ENCODE results near the gene CPED1. TPM values are rescaled to one million over a fixed set of nuclear protein-coding genes. Genes with fewer than 3 reads are reported as not detected.

The CPED1 gene
- total RNA-seq, 1 donor from 2014 or later, result 0.26 TPM

DNA sequence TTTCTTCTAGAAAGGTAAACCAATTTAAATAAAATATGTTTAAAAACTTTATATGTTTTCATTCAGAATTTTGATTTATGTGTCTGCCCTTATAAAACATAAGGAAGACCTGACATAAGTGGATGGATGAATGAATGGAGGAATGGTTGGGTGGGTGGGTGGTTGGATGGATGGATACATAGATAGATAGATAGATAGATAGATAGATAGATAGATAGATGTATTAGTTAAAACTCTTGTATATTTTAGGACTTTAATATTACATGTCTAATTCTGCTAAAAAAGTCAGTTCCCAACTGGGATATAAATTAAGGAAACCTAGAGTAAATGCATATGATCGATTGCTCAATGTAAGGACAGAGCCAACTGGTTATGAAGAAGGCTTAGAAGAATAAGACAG lies 184.0 kb downstream of the CPED1 start:
- no peak for FAIRE-seq

DNA sequence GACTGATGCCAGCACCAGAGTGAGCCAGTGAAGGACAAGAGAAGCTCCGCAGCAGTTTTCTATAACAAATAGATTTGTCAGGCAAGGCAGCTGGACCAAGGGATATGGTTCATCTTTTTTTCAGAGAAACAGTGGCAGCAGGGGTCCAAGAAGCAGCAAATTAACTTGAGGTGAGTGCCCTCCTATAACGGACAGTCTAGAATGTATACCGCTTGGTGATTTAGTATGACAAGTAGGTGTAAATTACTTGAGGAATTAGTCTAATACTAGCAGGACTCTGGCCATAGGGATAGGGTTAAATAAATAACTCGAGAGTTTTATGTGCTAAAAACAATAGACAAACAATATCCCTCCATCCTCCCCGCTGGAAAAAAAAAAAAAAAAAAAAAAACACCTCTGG lies 187.3 kb downstream of the CPED1 start:
- TF ChIP-seq, protein P1, sequence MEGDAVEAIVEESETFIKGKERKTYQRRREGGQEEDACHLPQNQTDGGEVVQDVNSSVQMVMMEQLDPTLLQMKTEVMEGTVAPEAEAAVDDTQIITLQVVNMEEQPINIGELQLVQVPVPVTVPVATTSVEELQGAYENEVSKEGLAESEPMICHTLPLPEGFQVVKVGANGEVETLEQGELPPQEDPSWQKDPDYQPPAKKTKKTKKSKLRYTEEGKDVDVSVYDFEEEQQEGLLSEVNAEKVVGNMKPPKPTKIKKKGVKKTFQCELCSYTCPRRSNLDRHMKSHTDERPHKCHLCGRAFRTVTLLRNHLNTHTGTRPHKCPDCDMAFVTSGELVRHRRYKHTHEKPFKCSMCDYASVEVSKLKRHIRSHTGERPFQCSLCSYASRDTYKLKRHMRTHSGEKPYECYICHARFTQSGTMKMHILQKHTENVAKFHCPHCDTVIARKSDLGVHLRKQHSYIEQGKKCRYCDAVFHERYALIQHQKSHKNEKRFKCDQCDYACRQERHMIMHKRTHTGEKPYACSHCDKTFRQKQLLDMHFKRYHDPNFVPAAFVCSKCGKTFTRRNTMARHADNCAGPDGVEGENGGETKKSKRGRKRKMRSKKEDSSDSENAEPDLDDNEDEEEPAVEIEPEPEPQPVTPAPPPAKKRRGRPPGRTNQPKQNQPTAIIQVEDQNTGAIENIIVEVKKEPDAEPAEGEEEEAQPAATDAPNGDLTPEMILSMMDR (IDR thresholded peaks at IDR 0.05; ENCODE audit: insufficient read depth, low read length, severe bottlenecking), result no peak
- Histone ChIP-seq H3K36me3 (ENCODE audit: control insufficient read depth, insufficient read depth, low read length) (no peaks in the 10 kb centered on the region), H3K27me3 (ENCODE audit: control insufficient read depth, insufficient read depth, low read length) (no peaks in the 10 kb centered on the region), H3K4me3 (ENCODE audit: low read depth, low read length) (no peak overlapping the region)
- no peak for FAIRE-seq
- DNase-seq (ENCODE audit: low read depth), result no peak

More for the DNA sequence above, 184.0 kb downstream of the CPED1 start:
- DNase-seq (ENCODE audit: low read depth), result no peak
- H3K36me3 ChIP-seq (ENCODE audit: control insufficient read depth, insufficient read depth, low read length), result no peaks in the 10 kb centered on the region
- TF ChIP-seq, protein P1 (IDR thresholded peaks at IDR 0.05; ENCODE audit: insufficient read depth, low read length, severe bottlenecking), result no peak
- no peak overlapping the region for H3K4me3 ChIP-seq (ENCODE audit: low read depth, low read length)
- no peaks in the 10 kb centered on the region for H3K27me3 ChIP-seq (ENCODE audit: control insufficient read depth, insufficient read depth, low read length)

DNA sequence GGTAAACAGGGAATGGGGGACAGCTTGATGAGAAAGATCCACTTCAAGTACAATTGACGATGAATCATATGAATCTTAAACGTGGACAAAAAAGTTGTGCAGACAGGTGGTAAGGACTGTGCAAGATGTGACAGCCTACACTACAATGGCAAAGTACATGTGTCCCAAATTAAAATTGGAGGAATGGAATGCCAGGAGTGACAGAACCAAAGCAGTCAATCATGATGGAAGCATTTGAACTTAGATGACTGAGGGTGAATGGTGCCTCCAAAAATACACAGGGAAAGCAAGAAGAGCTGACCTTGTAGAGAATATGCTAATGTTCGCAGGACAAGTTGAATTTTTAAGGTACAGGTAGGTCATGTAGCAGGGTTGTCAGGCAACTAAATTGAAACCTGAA lies 189.9 kb downstream of the CPED1 start:
- TF ChIP-seq, protein P1 (IDR thresholded peaks at IDR 0.05; ENCODE audit: insufficient read depth, low read length, severe bottlenecking), result no peak
- Histone ChIP-seq H3K4me3 (ENCODE audit: low read depth, low read length) (no peak overlapping the region), H3K36me3 (ENCODE audit: control insufficient read depth, insufficient read depth, low read length) (no peaks in the 10 kb centered on the region), H3K27me3 (ENCODE audit: control insufficient read depth, insufficient read depth, low read length) (no peaks in the 10 kb centered on the region)
- no peak for FAIRE-seq
- DNase-seq (ENCODE audit: low read depth), result no peak

DNA sequence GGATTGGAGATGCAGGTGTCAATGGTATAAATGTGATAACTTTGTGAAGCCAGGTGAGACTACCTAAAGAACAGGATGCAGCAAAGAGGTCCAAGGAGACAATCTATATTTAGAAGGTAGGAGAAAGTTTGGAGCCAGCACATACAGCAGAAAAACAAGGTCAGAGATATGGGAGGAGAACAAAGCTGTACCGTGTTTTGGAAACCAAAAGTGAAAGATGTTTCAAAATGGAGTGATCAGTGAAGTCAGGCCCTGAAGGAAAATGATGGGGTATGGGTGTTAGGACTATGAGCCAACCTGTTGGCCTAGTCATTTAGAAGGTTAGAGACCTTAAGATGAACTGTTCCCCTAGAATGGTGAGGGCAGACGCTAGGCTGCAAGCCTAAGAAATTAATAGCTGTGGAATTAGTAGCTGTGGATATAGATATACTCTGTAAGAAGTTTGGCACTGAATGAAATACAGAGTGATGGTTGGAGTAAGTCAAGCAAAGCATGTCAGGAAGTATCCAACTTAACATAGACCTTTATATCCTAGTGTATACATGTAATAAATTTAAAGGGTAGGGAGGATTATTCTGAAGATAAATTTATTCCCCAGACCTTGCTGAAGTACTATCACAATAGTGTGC lies 190.5 kb downstream of the CPED1 start:
- Histone ChIP-seq H3K36me3 (ENCODE audit: control insufficient read depth, insufficient read depth, low read length) (no peaks in the 10 kb centered on the region), H3K4me3 (ENCODE audit: low read depth, low read length) (no peak overlapping the region), H3K27me3 (ENCODE audit: control insufficient read depth, insufficient read depth, low read length) (no peaks in the 10 kb centered on the region)
- no peak for FAIRE-seq
- TF ChIP-seq, protein P1 (IDR thresholded peaks at IDR 0.05; ENCODE audit: insufficient read depth, low read length, severe bottlenecking), result no peak
- DNase-seq (ENCODE audit: low read depth), result no peak

DNA sequence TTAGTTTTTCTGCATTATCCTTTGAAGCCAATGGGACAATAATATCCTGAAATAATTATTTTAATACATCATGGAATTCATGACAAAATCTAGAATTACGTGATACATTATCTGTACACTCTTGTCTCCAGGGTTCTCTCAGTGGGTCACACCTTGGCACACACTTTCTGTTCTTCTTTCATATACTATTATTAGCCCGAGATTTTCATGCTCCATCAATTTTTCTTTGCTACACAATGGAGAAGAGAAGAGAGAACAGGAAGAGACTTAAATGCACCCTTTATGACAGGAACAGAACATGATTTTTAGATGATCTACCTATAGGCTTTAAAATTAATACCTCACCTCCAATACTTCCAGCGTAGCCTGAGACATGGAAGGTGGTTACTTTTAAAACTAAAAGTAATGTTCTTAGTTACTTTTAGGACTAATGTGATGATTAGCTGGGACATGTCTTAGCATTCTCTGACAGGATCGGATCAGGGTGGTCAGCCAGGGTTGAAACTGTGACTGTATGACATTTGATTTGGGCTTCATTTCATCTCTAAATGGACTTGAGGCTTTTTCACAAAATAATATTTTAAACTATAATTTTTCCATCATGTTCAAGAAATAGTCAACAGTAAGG lies 192.0 kb downstream of the CPED1 start:
- TF ChIP-seq, protein P1 (IDR thresholded peaks at IDR 0.05; ENCODE audit: insufficient read depth, low read length, severe bottlenecking), result no peak
- no peaks in the 10 kb centered on the region for H3K27me3 ChIP-seq (ENCODE audit: control insufficient read depth, insufficient read depth, low read length)
- DNase-seq (ENCODE audit: low read depth) (no peak), FAIRE-seq (no peak)
- H3K36me3 ChIP-seq (ENCODE audit: control insufficient read depth, insufficient read depth, low read length), result no peaks in the 10 kb centered on the region
- no peak overlapping the region for H3K4me3 ChIP-seq (ENCODE audit: low read depth, low read length)
